ENCODE data around the gene MACROD2. TPM values are rescaled to one million over a fixed set of nuclear protein-coding genes. Genes with fewer than 3 reads are reported as not detected.

MACROD2 gene
- total RNA-seq, 2 donors from 2014 or later: 8.0 to 19.4 TPM

DNA sequence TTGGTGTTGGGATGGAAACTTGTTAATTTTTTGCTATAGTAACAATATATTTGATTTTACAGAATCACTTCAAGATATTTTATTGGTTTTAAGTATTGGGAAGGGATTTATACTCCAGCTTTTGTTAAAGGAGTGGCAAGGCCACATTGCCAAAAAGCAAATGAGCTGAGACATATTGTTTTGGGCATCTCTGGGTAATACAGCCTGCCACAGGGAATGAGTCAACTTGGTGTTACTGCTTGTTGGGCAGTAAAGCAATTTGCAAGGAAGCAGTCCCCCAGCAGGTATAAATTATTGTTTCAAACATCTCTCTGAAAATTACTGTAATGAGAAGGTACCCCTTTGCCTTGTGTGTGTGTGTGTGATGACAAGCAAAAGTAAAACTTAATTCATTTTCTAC is 1210.4 kb downstream of the MACROD2 start:
- Histone ChIP-seq H3K27me3 (replicated peaks; ENCODE audit: insufficient read depth) (no peaks in the 10 kb centered on the region), H3K36me3 (no peaks in the 10 kb centered on the region), H3K27ac (no peak overlapping the region), H3K4me1 (replicated peaks) (no peaks in the 10 kb centered on the region), H3K9me3 (no peaks in the 10 kb centered on the region), H3K4me3 (no peak overlapping the region)
- no peak for DNase-seq (ENCODE audit: low spot score)
- TF ChIP-seq POLR2AphosphoS5 (IDR thresholded peaks at IDR 0.05) (no peak), POLR2A (IDR thresholded peaks at IDR 0.05) (no peak)
- TF ChIP-seq, protein P1, sequence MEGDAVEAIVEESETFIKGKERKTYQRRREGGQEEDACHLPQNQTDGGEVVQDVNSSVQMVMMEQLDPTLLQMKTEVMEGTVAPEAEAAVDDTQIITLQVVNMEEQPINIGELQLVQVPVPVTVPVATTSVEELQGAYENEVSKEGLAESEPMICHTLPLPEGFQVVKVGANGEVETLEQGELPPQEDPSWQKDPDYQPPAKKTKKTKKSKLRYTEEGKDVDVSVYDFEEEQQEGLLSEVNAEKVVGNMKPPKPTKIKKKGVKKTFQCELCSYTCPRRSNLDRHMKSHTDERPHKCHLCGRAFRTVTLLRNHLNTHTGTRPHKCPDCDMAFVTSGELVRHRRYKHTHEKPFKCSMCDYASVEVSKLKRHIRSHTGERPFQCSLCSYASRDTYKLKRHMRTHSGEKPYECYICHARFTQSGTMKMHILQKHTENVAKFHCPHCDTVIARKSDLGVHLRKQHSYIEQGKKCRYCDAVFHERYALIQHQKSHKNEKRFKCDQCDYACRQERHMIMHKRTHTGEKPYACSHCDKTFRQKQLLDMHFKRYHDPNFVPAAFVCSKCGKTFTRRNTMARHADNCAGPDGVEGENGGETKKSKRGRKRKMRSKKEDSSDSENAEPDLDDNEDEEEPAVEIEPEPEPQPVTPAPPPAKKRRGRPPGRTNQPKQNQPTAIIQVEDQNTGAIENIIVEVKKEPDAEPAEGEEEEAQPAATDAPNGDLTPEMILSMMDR (IDR thresholded peaks at IDR 0.05): no peak
- intact Hi-C loops (cut with DNase I): no loop called here

DNA sequence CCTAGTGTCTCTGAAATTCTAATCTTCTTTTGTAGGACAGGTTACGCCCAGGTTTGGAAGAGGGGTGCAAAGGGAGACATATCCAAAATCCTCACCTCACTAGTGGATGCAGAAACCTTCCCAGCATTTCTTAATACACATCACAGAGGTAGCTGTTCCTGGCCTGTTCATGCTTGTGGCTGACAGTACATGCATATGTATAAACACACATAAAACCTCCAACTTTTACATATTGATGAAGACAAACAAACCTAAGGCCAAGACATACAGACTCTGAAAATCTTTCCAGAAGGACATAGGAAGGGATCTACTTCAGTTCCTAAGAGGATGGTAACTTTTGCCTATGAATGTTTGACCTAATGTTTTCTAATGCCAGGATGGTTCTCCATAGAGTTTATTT is 1214.2 kb downstream of the MACROD2 start:
- no peaks in the 10 kb centered on the region for H3K27me3 ChIP-seq (replicated peaks; ENCODE audit: insufficient read depth)
- intact Hi-C loops (cut with DNase I): no loop called here
- no peaks in the 10 kb centered on the region for H3K36me3 ChIP-seq
- H3K4me1 ChIP-seq (replicated peaks): no peaks in the 10 kb centered on the region
- H3K9me3 ChIP-seq: no peaks in the 10 kb centered on the region
- 100% methylated on average over 1 of the region's 1 CpG for WGBS
- no peak overlapping the region for H3K27ac ChIP-seq
- DNase-seq (ENCODE audit: low spot score): no peak
- H3K4me3 ChIP-seq: no peak overlapping the region
- TF ChIP-seq, protein P1 (IDR thresholded peaks at IDR 0.05): no peak
- TF ChIP-seq POLR2AphosphoS5 (IDR thresholded peaks at IDR 0.05) (no peak), POLR2A (IDR thresholded peaks at IDR 0.05) (no peak)

DNA sequence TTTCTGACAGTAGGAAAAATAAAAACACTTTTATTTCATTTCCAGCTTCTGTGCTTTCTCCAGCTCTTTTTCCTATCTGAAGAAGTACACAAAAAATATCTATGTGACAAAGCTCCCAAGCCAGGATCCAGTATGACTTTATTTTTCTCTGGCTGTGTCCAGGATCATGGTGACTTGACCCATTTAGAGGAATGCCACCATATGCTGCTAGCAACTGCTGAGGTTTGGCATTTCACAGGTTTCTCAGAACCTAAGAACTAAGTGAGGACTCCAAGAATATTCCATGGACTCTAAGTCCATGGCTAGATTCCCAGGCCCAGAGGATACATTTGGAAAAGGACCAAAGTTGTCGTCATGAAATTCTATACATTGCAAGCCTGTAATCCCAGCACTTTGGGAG is 1218.7 kb downstream of the MACROD2 start:
- TF ChIP-seq POLR2AphosphoS5 (IDR thresholded peaks at IDR 0.05): no peak
- TF ChIP-seq, protein P1 (IDR thresholded peaks at IDR 0.05): no peak
- TF ChIP-seq POLR2A (IDR thresholded peaks at IDR 0.05): no peak
- no peak for DNase-seq (ENCODE audit: low spot score)
- Histone ChIP-seq H3K36me3 (no peaks in the 10 kb centered on the region), H3K27me3 (replicated peaks; ENCODE audit: insufficient read depth) (no peaks in the 10 kb centered on the region), H3K4me1 (replicated peaks) (no peaks in the 10 kb centered on the region), H3K4me3 (no peak overlapping the region), H3K27ac (no peak overlapping the region), H3K9me3 (no peaks in the 10 kb centered on the region)
- WGBS: 84% methylated on average over 1 of the region's 1 CpG
- intact Hi-C loops (cut with DNase I): no loop called here

DNA sequence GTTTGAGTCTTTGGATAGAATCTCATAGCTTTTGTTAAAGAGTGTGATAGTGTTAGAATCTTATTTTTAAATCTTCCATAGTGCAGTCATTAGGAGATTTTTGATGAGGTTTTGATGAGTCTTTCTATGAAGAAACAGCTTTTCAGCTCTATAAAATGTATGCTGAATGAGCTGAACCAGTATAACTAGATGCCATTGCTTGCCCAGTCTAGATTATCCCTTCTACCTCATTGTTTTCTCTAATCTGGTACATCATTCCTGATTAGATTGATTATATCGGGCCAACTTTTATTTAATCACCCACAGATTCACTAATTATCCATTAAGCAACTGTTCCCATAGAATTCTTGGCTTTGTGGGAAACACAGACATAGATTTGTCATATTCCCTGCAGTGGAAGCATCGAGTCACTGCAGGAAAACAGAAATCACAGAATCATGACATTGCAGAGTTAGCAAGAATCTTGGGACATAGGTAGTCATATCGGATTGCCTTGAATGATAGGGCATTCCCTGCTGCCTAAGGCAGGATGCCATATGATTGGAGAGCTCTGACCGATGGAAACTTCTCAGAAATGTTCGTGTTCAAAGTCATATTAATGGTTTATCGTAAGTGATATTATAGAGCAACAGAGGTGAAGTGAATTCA is 1224.8 kb downstream of the MACROD2 start:
- no peak for TF ChIP-seq POLR2A (IDR thresholded peaks at IDR 0.05)
- TF ChIP-seq, protein P1 (IDR thresholded peaks at IDR 0.05): no peak
- no peak for TF ChIP-seq POLR2AphosphoS5 (IDR thresholded peaks at IDR 0.05)
- no peaks in the 10 kb centered on the region for H3K9me3 ChIP-seq
- H3K4me3 ChIP-seq: no peak overlapping the region
- H3K4me1 ChIP-seq (replicated peaks): no peaks in the 10 kb centered on the region
- DNase-seq (ENCODE audit: low spot score): no peak
- no peaks in the 10 kb centered on the region for H3K27me3 ChIP-seq (replicated peaks; ENCODE audit: insufficient read depth)
- 62% methylated on average over 6 of the region's 6 CpGs for WGBS
- H3K36me3 ChIP-seq: no peaks in the 10 kb centered on the region
- H3K27ac ChIP-seq: no peak overlapping the region
- intact Hi-C loops (cut with DNase I): no loop called here

DNA sequence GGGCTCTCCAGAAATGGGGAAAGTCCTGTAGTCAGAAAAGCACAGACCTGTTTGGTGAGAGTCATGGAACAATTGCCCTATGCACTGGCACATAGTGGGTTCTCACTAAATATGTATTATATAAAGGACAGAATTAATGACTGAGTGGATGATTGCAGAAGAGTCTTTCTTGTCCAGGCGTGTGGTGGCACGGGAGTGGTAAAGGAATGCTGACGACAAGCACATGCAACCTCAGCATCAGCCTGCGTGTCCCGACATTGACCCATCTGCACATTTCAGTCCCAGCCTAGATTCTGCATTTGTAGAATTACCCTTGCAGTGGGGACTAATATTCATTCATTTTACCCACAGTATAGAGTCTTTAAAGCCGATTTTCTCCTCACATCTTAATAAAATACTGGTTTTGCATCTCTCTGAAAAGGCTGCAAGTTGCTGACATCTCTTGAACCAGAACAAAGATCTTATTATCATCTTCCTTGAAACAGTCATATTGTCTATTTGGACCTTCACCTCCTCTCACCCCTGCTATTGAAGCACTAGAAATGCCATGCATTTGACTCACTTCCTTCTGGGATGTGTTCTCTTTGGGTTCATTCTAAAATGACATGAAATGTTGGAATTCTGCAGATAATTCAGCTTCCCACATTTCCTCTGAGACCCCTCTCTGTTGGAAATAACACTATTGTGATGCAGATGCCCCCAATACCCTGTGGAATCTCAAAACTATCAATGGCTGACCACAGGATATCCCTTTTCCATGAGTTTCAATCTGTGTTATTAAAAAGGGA is 1225.7 kb downstream of the MACROD2 start:
- Histone ChIP-seq H3K4me1 (replicated peaks) (no peaks in the 10 kb centered on the region), H3K9me3 (no peaks in the 10 kb centered on the region), H3K4me3 (no peak overlapping the region), H3K36me3 (no peaks in the 10 kb centered on the region), H3K27ac (no peak overlapping the region), H3K27me3 (replicated peaks; ENCODE audit: insufficient read depth) (no peaks in the 10 kb centered on the region)
- DNase-seq (ENCODE audit: low spot score): peak; percentile 16
- intact Hi-C loops (cut with DNase I): no loop called here
- TF ChIP-seq, protein P1 (IDR thresholded peaks at IDR 0.05): no peak
- no peak for TF ChIP-seq POLR2A (IDR thresholded peaks at IDR 0.05)
- TF ChIP-seq POLR2AphosphoS5 (IDR thresholded peaks at IDR 0.05): peak; percentile 13
- 56% methylated on average over 6 of the region's 6 CpGs for WGBS
